ENCODE measurements around the gene BARD1. TPM values are rescaled to one million over a fixed set of nuclear protein-coding genes. Genes with fewer than 3 reads are reported as not detected.

BARD1 gene
- total RNA-seq, 1 donor, result 16.2 TPM

DNA sequence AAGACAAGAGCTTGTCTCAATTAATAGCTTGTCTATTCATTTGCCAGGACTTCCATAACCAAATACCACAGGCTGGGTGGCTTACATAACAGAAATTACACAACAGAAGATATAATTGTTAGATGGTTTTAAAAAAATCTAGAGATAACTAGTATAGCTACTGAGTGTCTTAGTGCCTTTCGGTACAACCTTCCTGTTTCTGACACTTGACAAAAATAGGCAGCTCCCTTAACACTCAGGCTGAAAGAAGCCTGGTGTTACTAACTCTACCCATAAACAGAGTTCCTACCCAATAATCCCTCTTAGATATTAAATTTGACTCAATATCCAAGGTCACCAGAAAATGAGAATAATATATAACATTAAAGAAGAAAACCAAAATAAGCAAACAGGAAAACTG lies 129.7 kb downstream of the BARD1 start:
- DNase-seq (ENCODE audit: low read depth in 2 of 3, low spot score in 2 of 3), result no peak

DNA sequence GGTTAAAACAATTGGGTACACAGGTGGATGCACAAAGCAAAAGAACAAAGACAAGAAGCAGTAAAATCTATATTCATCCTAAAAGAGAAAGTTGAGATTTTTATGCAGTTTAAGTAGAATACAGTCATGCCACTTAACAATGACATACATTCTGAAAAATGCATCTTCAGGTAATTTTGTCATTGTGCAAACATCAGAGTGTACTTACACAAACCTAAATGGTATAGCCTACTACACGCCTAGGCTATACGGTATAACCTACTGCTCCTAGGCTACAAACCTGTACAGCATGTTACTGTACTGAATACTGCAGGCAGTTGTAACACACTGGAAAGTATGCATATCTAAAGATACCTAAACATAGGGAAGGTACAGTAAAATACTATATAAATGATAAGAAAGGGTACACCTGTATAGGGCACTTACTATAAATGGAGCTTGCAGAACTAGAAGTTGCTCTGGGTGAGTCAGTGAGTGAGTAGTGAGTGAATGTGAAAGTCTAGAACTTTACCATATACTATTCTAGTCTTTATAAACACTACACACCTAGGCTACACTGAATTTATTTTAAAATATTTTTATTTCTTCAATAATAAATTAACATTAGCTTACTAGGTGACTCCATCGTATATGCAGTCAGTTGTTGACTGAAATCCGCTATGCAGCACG lies 132.9 kb downstream of the BARD1 start:
- DNase-seq (ENCODE audit: low read depth in 2 of 3, low spot score in 2 of 3), result no peak

Small RNA genes lying within 50 kb of the gene (small RNA-seq; reads per million reads assigned to genes)
- gene SNORA70I, result 36.8 reads per million, percentile 96 among the genes with 10 or more reads in this experiment
